HepG2 (cell line): ENCODE data around the gene DRC7. TPM values are rescaled to one million over a fixed set of nuclear protein-coding genes. Genes with fewer than 3 reads are reported as not detected.

Experiments used
- ARID5B ChIP-seq: IDR thresholded peaks from 2 replicates; pipeline ENCODE4 v1.4.0; 2020; ENCODE audit warnings: mild to moderate bottlenecking, missing genetic modification reagents
- ATF4 ChIP-seq, 2 experiments: fragments of 450-650 bp in 1 of 2; sonication (generic) in 1 of 2; formaldehyde crosslinking; IDR thresholded peaks; 2 replicates each; pipeline versions ENCODE4 v1.5.0 to v1.8.0; 2020 to 2022; ENCODE audit warnings: mild to moderate bottlenecking in 1 of 2, missing genetic modification reagents in 1 of 2
- CCDC6 ChIP-seq: sonication (generic); formaldehyde crosslinking; IDR thresholded peaks from 2 replicates; pipeline ENCODE4 v1.8.1; 2022; ENCODE audit warnings: mild to moderate bottlenecking, missing genetic modification reagents, moderate library complexity
- DNMT1 ChIP-seq: sonication (generic); formaldehyde crosslinking; IDR thresholded peaks from 2 replicates; pipeline ENCODE4 v1.5.1; 2020; ENCODE audit warnings: mild to moderate bottlenecking, missing genetic modification reagents
- ELF3 ChIP-seq: IDR thresholded peaks from 2 replicates; pipeline ENCODE4 v1.6.1; 2016; ENCODE audit warnings: missing genetic modification reagents, missing compliant biosample characterization
- ZBTB40 ChIP-seq, 2 experiments: fragments of 450-650 bp in 1 of 2; sonication (generic) in 1 of 2; formaldehyde crosslinking in 1 of 2; IDR thresholded peaks; 2 replicates each; pipeline versions ENCODE4 v1.6.1 to v1.8.0; 2016 to 2022; ENCODE audit warnings: antibody characterized with exemption in 1 of 2, mild to moderate bottlenecking in 1 of 2, missing genetic modification reagents in 1 of 2
- ZFP91 ChIP-seq: sonication (generic); formaldehyde crosslinking; IDR thresholded peaks from 2 replicates; pipeline ENCODE4 v1.9.0; 2022; ENCODE audit warnings: missing genetic modification reagents, mild to moderate bottlenecking, borderline replicate concordance
- ZNF180 ChIP-seq: sonication (generic); formaldehyde crosslinking; IDR thresholded peaks from 2 replicates; pipeline ENCODE4 v1.4.0; 2020; ENCODE audit warnings: low read depth, missing genetic modification reagents, borderline replicate concordance
- ZNF501 ChIP-seq: sonication (generic); formaldehyde crosslinking; IDR thresholded peaks from 2 replicates; pipeline ENCODE4 v1.5.1; 2020; ENCODE audit warnings: mild to moderate bottlenecking, moderate library complexity, missing genetic modification reagents
- ZNF572 ChIP-seq: sonication (generic); formaldehyde crosslinking; IDR thresholded peaks from 2 replicates; pipeline ENCODE4 v1.5.1; 2020; ENCODE audit warnings: mild to moderate bottlenecking, missing genetic modification reagents
- ZNF772 ChIP-seq: sonication (generic); formaldehyde crosslinking; IDR thresholded peaks from 2 replicates; pipeline ENCODE4 v1.5.0; 2020; ENCODE audit warnings: mild to moderate bottlenecking, missing genetic modification reagents
- polyA plus RNA-seq, 8 experiments: library from polyadenylated mRNA; depleted of rRNA in 3 of 8; stranded (reverse) in 7 of 8; unstranded in 1 of 8; fragments of >200 nt; fragmentation: Illumina TruSeq in 4 of 8; extraction: Trizol in 4 of 8; gene quantifications; 2 replicates each; pipeline versions ENCODE4 v1.2.1 to v1.2.3, GENCODE V29; 2011 to 2016; ENCODE audit warnings: low read depth in 4 of 8, missing spikeins in 1 of 8, mixed read lengths in 1 of 8; ENCODE audit not compliant: insufficient read depth in 1 of 8
- total RNA-seq, 5 experiments: library from RNA; depleted of rRNA; stranded (reverse); fragments of >200 nt; fragmentation: Illumina TruSeq; extraction: Trizol; gene quantifications; 2 replicates each; pipeline ENCODE4 v1.2.3, GENCODE V29; 2016; ENCODE audit warnings: low read depth in 1 of 5

Gene DRC7
- total and polyA plus RNA-seq, 2 of the 13 experiments (the other 11 are each of a cell fraction or from before 2014, with no cell fraction given): 2.7 to 3.4 TPM

GRCh38 chr16:57704011-57704904 is 9.7 kb downstream of the DRC7 start (continued):
- TF ChIP-seq ARID5B (peak; percentile 70), ATF4 (CRISPR knock-in tag; IDR thresholded peaks at IDR 0.05) (peak in 1 of 2 experiments; percentile 67; a peak in 2 of 4 replicates), ZNF572 (CRISPR knock-in tag) (no peak), ZNF501 (CRISPR knock-in tag) (peak; percentile 41; the same call in 1 of the 2 replicates), ZBTB40 (IDR thresholded peaks at IDR 0.05) (no peak), ZBTB40 (CRISPR knock-in tag; IDR thresholded peaks at IDR 0.05) (no peak), ZNF772 (CRISPR knock-in tag) (no peak), CCDC6 (CRISPR knock-in tag) (no peak), ZFP91 (CRISPR knock-in tag) (peak; percentile 64; the same call in 1 of the 2 replicates), DNMT1 (CRISPR knock-in tag) (no peak), ELF3 (CRISPR knock-in tag) (0 out of 2 replicates have a peak, but pooled peaks have one; percentile 18), ZNF180 (CRISPR knock-in tag) (no peak)
